Thyroid gland (tissue), 4 donors: ENCODE measurements around the gene ANK3.

ENCODE experiments used
- CTCF ChIP-seq, 6 experiments: fragments of 200-600 bp in 3 of 6; fragments of 450-650 bp in 3 of 6; sonication (generic) in 3 of 6; IDR thresholded peaks; one replicate each; pipeline ENCODE4 v1.5.1; 2016 to 2019; ENCODE audit warnings: antibody characterized with exemption in 6 of 6, mild to moderate bottlenecking in 2 of 6, inconsistent platforms in 1 of 6, moderate library complexity in 1 of 6
- POLR2A ChIP-seq, 2 donors: fragments of 450-650 bp; IDR thresholded peaks; one replicate each; pipeline ENCODE4 v1.6.1; 2017; ENCODE audit warnings: antibody characterized with exemption in 2 of 2, mild to moderate bottlenecking in 2 of 2, moderate library complexity in 1 of 2

- TF ChIP-seq CTCF (IDR thresholded peaks at IDR 0.05) (no peak), POLR2A (IDR thresholded peaks at IDR 0.05) (no peak)
These were observed 290.7 kb downstream of the ANK3 start for GRCh38 chr10:60098677-60099601.
